Measurements from ENCODE around the gene PSG6.
"Not testable (repeated sequence)": the region's sequence is repeated elsewhere in the genome, so short reads cannot be mapped to it uniquely, and the experiment has no call there.

PSG6 gene

GRCh38 chr19:42911731-42912130 is 6.0 kb downstream of the PSG6 start:
- not testable (repeated sequence) for H3K4me3 ChIP-seq (ENCODE audit: control insufficient read depth, low read depth, low read length); DNase-seq (ENCODE audit: low read depth)

- not testable (repeated sequence) for DNase-seq (ENCODE audit: low read depth); H3K4me3 ChIP-seq (ENCODE audit: control insufficient read depth, low read depth, low read length)
These were observed 11.5 kb downstream of the PSG6 start for GRCh38 chr19:42906162-42906561.

DNA sequence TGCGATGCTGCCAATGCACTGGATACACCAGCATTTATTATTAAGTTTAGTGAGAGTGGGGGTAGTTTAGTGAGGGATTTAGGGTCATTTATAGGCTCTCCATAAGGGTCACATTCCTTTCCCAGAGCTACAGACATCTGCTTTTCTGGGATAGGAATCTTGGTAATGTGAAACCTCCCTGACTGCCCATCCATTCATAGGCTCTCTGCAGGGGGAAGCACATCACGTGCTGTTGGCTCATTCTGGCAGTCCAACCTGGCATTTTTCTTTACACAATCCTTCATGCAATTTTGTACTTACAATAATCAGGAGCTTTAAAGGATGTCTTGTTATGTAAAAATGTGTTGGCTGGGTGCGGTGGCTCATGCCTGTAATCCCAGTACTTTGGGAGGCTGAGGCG is 17.1 kb downstream of the PSG6 start:
- DNase-seq (ENCODE audit: low read depth): not testable (repeated sequence)

GRCh38 chr19:42899674-42900073 is 18.0 kb downstream of the PSG6 start:
- DNase-seq (ENCODE audit: low read depth); H3K4me3 ChIP-seq (ENCODE audit: control insufficient read depth, low read depth, low read length): not testable (repeated sequence)

More for the DNA sequence above, 17.1 kb downstream of the PSG6 start:
- H3K4me3 ChIP-seq (ENCODE audit: control insufficient read depth, low read depth, low read length): not testable (repeated sequence)

GRCh38 chr19:42899110-42899509 is 18.6 kb downstream of the PSG6 start:
- H3K4me3 ChIP-seq (ENCODE audit: control insufficient read depth, low read depth, low read length); DNase-seq (ENCODE audit: low read depth): not testable (repeated sequence)

GRCh38 chr19:42898656-42899055 is 19.0 kb downstream of the PSG6 start:
- DNase-seq (ENCODE audit: low read depth); H3K4me3 ChIP-seq (ENCODE audit: control insufficient read depth, low read depth, low read length): not testable (repeated sequence)

DNA sequence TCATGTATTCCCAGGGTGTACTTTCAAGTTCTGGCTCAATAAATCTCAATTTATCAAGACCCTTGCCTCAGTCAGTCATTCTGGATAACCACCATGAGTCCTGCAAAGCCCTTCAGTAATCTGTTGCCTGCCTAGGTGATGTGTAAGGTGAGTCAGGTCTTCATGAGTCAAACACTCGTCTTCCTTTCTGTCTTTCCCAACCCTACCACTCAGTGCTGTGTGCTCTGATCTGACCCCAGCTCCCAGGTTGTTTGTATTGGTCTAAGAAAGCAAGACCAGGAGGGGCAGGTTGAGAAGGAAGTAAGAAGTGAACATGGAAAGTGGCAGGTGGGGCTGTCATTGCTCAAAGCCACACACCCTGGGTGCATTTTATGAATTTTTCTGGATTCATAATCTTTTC is 20.0 kb downstream of the PSG6 start:
- H3K4me3 ChIP-seq (ENCODE audit: control insufficient read depth, low read depth, low read length); DNase-seq (ENCODE audit: low read depth): not testable (repeated sequence)

- DNase-seq (ENCODE audit: low read depth); H3K4me3 ChIP-seq (ENCODE audit: control insufficient read depth, low read depth, low read length): not testable (repeated sequence)
These were observed 27.2 kb downstream of the PSG6 start for GRCh38 chr19:42890446-42890845.

GRCh38 chr19:42887876-42888445 is 29.7 kb downstream of the PSG6 start:
- not testable (repeated sequence) for DNase-seq (ENCODE audit: low read depth); H3K4me3 ChIP-seq (ENCODE audit: control insufficient read depth, low read depth, low read length)

DNA sequence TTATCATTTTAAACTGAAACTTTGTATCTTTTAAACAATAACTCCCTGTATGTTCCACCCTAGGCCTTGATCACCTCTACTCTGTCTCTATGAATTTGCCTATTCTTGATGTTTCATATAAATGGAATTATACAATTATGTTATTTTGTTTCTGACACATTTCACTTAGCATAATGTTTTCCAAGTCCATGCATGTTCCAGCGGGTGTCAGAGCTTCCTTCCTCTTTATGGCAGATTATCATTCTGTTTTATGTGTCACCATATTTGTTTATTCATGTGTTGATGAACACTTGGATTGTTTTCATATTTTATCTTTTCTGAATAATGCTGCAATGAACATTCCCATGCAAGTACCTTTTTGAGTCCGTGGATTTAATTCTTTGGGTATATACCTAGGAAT is 35.0 kb downstream of the PSG6 start:
- not testable (repeated sequence) for DNase-seq (ENCODE audit: low read depth)

GRCh38 chr19:42882010-42882409 is 35.7 kb downstream of the PSG6 start:
- DNase-seq (ENCODE audit: low read depth); H3K4me3 ChIP-seq (ENCODE audit: control insufficient read depth, low read depth, low read length): not testable (repeated sequence)

More for the DNA sequence above, 35.0 kb downstream of the PSG6 start:
- H3K4me3 ChIP-seq (ENCODE audit: control insufficient read depth, low read depth, low read length): not testable (repeated sequence)

GRCh38 chr19:42881279-42881678 is 36.4 kb downstream of the PSG6 start:
- not testable (repeated sequence) for DNase-seq (ENCODE audit: low read depth); H3K4me3 ChIP-seq (ENCODE audit: control insufficient read depth, low read depth, low read length)
- TF ChIP-seq, protein P1, sequence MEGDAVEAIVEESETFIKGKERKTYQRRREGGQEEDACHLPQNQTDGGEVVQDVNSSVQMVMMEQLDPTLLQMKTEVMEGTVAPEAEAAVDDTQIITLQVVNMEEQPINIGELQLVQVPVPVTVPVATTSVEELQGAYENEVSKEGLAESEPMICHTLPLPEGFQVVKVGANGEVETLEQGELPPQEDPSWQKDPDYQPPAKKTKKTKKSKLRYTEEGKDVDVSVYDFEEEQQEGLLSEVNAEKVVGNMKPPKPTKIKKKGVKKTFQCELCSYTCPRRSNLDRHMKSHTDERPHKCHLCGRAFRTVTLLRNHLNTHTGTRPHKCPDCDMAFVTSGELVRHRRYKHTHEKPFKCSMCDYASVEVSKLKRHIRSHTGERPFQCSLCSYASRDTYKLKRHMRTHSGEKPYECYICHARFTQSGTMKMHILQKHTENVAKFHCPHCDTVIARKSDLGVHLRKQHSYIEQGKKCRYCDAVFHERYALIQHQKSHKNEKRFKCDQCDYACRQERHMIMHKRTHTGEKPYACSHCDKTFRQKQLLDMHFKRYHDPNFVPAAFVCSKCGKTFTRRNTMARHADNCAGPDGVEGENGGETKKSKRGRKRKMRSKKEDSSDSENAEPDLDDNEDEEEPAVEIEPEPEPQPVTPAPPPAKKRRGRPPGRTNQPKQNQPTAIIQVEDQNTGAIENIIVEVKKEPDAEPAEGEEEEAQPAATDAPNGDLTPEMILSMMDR (IDR thresholded peaks at IDR 0.05; ENCODE audit: control insufficient read depth, insufficient read depth, low read depth, low read length, missing control alignments): peak; percentile 57

DNA sequence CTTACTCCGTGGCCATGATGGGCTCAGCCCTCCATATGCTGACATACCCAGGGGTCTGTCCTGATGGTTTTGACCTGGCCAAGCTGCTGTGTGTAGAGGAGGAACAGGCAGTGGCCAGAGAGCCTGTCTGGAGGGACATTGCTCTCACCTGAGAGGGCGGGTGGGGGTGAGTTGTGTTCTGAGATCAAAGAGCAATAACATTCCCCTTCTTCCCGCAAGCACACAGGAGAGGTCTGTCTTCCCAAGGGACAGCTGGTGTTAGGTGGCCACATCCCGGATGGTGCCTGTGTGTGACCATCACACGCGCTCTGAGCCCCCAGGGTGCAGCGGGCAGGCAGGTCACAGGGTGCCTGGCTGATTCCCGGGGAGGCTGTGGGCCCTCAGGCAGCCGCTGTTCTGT is 37.1 kb downstream of the PSG6 start:
- DNase-seq (ENCODE audit: low read depth); H3K4me3 ChIP-seq (ENCODE audit: control insufficient read depth, low read depth, low read length): not testable (repeated sequence)

DNA sequence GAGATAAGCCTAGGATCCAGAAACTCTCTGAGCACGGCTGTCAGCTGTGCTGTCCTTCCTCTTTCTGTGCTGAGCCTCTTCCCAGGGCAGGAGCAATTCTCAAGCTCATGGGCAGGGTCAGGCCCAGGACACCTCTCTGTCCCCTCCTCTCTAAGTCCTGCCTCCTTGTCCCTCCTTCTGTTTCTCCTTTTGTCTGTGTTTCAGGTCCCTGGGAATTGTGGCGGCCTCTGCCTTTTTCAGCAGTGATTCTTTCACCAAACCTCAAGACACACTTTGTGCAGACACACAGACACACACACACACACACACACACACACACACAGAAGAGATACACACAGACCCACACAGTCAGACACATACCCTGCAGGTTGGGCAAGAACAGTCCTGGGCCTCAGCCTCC is 38.1 kb downstream of the PSG6 start, which contains the start of gene PSG1:
Gene PSG1 (minus strand): TSS at position 101 of the 400 bp plus-strand sequence. CDS start 132 bp downstream, outside the sequence.
- TF ChIP-seq, protein P1 (IDR thresholded peaks at IDR 0.05; ENCODE audit: control insufficient read depth, insufficient read depth, low read depth, low read length, missing control alignments): no peak
- H3K4me3 ChIP-seq (ENCODE audit: control insufficient read depth, low read depth, low read length): no peak within 1 kb of the TSS
- DNase-seq (ENCODE audit: low read depth): no peak

- H3K4me3 ChIP-seq (ENCODE audit: control insufficient read depth, low read depth, low read length); DNase-seq (ENCODE audit: low read depth): not testable (repeated sequence)
These were observed 41.1 kb downstream of the PSG6 start for GRCh38 chr19:42876596-42876995.

GRCh38 chr19:42875881-42876280 is 41.8 kb downstream of the PSG6 start:
- not testable (repeated sequence) for H3K4me3 ChIP-seq (ENCODE audit: control insufficient read depth, low read depth, low read length); DNase-seq (ENCODE audit: low read depth)
